ENCODE results near the gene PDE10A. TPM values are rescaled to one million over a fixed set of nuclear protein-coding genes. Genes with fewer than 3 reads are reported as not detected.

Gene PDE10A
- total RNA-seq, 1 experiment from 2014 or later = 0.31 TPM

DNA sequence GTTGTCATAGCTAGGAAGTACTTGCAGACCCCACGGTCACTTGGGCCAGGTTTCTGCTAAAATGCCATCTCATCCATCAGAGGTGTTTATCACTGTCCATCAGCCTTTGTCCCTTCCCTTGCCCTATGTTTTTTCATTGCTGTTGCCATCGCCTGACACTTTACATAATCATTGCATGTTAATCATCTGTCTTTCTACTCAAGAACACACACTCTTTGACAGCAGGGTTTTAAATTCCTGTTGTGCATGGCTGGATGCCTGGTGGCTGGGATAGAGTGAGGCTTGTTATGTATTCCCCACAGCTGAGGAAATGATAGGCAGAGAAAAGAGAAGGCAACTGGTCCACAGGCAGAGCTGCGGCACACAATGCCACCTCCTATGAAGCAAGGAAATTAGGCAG lies 341.9 kb downstream of the PDE10A start:
- Mint-ChIP-seq H3K36me3 (ENCODE audit: insufficient read depth in 1 of 3, low read depth in 3 of 3) (peaks cover 5 to 18% (median 8%) of the 10 kb centered on the region in 3 experiments), H3K4me3 (no peak overlapping the region), H3K27me3 (ENCODE audit: low read depth) (peaks cover 2% of the 10 kb centered on the region), H3K27ac (no peak overlapping the region), H3K4me1 (peaks cover 0 to 2% of the 10 kb centered on the region in 2 experiments; a peak in 1 of 4 replicates), H3K9me3 (peaks cover 24 to 32% of the 10 kb centered on the region in 2 experiments)
- Histone ChIP-seq H3K79me1 (ENCODE audit: insufficient read depth, low read depth, low read length, poor library complexity, severe bottlenecking) (no peaks in the 10 kb centered on the region), H2BK5ac (ENCODE audit: insufficient read length, low read length) (no peak overlapping the region), H2BK120ac (ENCODE audit: low read depth, low read length, poor library complexity, severe bottlenecking) (no peak overlapping the region), H3K4ac (ENCODE audit: low read depth, low read length) (no peak overlapping the region), H3K79me2 (ENCODE audit: insufficient read depth, low read length) (no peaks in the 10 kb centered on the region), H3K27ac (ENCODE audit: insufficient read length, low read depth, low read length) (no peak overlapping the region), H3T11ph (ENCODE audit: low read length) (no peak overlapping the region), H4K91ac (ENCODE audit: insufficient read length, low read depth, low read length) (no peak overlapping the region), H3K23me2 (ENCODE audit: insufficient read length, low read depth, low read length, poor library complexity, severe bottlenecking) (no peaks in the 10 kb centered on the region), H4K20me1 (ENCODE audit: control insufficient read depth, insufficient read depth, insufficient read length) (no peaks in the 10 kb centered on the region), H2BK15ac (ENCODE audit: low read depth, low read length) (no peak overlapping the region), H3K14ac (ENCODE audit: insufficient read depth, low read length) (no peak overlapping the region), H3K23ac (ENCODE audit: insufficient read length, low read depth, low read length) (no peak overlapping the region), H3K18ac (ENCODE audit: insufficient read length, low read depth, low read length) (no peak overlapping the region), H3K4me2 (ENCODE audit: insufficient read depth, insufficient read length, low read length) (no peak overlapping the region), H3K9ac (ENCODE audit: extremely low read depth, insufficient read length, low read length) (no peak overlapping the region), H2BK12ac (ENCODE audit: insufficient read length, low read depth, low read length) (no peak overlapping the region), H3K9me3 (ENCODE audit: control insufficient read depth, low read depth, low read length) (no peaks in the 10 kb centered on the region), H3K27me3 (ENCODE audit: insufficient read depth, low read length) (no peaks in the 10 kb centered on the region), H3K4me1 (ENCODE audit: insufficient read depth, low read length) (no peaks in the 10 kb centered on the region), H2BK20ac (ENCODE audit: low read depth, low read length, poor library complexity, severe bottlenecking) (no peak overlapping the region), H4K5ac (ENCODE audit: insufficient read length, low read depth, low read length) (no peak overlapping the region), H2AFZ (ENCODE audit: low read length) (no peak overlapping the region), H4K8ac (replicated peaks; ENCODE audit: insufficient read length, low read depth, low read length) (no peak overlapping the region), H2AK5ac (ENCODE audit: insufficient read length, low read length) (no peak overlapping the region), H3K56ac (ENCODE audit: insufficient read length, low read depth, low read length) (no peak overlapping the region)
- WGBS (ENCODE audit: extremely low coverage, insufficient read length, low lambda C conversion rate) = no CpG with 5 or more reads among the region's 3 CpGs
- TF ChIP-seq CTCF (conservative IDR thresholded peaks at IDR 0.05) = no peak
- DNase-seq = no peak

All from H9 (cell line).